HG02885 (cell line): ENCODE measurements around the gene TMEM245.
"Not testable (repeated sequence)": the region's sequence is repeated elsewhere in the genome, so short reads cannot be mapped to it uniquely, and the experiment has no call there.

ENCODE experiments used
- ATAC-seq: cut with Tn5 transposase; IDR thresholded peaks from one replicate; pipeline ENCODE4 v1.9.1; 2021; ENCODE audit warnings: mild to moderate bottlenecking; ENCODE audit not compliant: unreplicated experiment, poor library complexity

TMEM245 gene

GRCh38 chr9:109134167-109134578, 14.4 kb upstream of the TMEM245 start:
- ATAC-seq, result no peak

GRCh38 chr9:109133533-109133932, 13.8 kb upstream of the TMEM245 start:
- ATAC-seq, result no peak

GRCh38 chr9:109132567-109133021, 12.8 kb upstream of the TMEM245 start:
- no peak for ATAC-seq

GRCh38 chr9:109129470-109130197, 9.9 kb upstream of the TMEM245 start:
- no peak for ATAC-seq

- not testable (repeated sequence) for ATAC-seq
Measured at GRCh38 chr9:109126671-109127070, 6.9 kb upstream of the TMEM245 start.

GRCh38 chr9:109124121-109124520, 4.4 kb upstream of the TMEM245 start:
- no peak for ATAC-seq

- peak; percentile 38 for ATAC-seq
Measured at GRCh38 chr9:109122726-109123621, 3.2 kb upstream of the TMEM245 start.

GRCh38 chr9:109121232-109121796, 1.6 kb upstream of the TMEM245 start:
- ATAC-seq, result no peak

DNA sequence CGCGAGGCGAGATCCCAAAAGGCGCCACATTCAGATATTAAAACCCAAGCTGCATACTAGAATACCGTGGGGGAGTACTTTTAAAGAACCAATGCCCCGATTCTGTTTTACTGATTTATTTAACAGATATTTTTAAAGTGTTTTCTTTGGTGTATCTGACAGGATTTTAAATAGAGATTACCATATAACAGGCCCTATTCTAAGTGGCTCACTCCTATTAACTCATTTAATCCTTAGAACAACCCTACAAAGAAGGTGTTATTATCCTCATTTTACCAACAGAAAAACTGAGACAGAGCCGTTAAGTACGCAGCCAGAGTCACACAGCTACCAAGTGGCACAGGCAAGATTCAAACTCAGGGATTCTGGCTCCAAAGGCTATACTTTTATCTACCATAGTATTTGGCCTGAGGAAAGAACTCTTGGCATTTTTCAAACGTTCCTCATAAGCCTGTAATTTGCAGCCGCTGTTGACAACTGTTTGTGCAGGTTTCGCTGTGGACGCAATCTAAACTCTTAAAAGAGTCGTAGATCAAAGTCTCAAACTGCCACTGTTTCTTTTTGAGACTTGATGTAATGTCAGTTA, 550 bp upstream of the TMEM245 start:
- no peak for ATAC-seq

GRCh38 chr9:109118808-109119438, 824 bp downstream of the TMEM245 start:
- ATAC-seq, result no peak

- no peak for ATAC-seq
Measured at GRCh38 chr9:109117856-109118807, 1.6 kb downstream of the TMEM245 start.

- ATAC-seq, result no peak
Measured at GRCh38 chr9:109115931-109116526, 3.7 kb downstream of the TMEM245 start.

GRCh38 chr9:109114670-109115069, 5.1 kb downstream of the TMEM245 start:
- no peak for ATAC-seq

DNA sequence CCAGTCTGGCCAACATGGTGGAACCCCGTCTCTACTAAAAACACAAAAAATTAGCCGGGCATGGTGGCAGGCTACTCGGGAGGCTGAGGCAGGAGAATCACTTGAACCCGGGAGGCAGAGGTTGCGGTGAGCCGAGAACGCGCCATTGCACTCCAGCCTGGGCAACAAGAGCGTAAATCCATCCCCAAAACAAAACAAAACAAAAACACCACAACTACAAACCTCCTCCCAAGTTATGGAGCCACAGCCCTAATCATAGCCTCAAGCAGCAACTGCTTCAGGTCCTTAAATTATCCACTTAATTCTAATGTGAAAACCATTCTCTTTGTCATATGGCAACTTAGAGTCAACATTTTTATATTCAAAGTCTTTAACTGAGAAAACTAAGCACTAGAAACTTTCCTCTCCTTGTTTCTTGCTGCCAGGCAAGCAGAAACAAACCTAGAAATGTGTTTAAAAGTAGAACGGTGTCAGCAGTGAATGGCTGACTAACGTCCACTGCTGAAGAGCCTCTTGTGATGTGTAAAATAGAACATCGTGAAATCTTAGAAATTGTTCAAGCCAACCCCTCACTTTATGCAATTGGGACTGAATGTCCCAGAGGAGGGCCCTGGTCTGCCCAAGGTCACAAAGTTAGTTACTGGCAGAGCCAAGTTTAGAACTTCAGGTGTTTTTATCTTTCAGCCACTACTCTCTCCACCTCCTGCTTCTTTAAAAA, 5.7 kb downstream of the TMEM245 start:
- ATAC-seq, result no peak

GRCh38 chr9:109113254-109113653, 6.5 kb downstream of the TMEM245 start:
- ATAC-seq, result no peak

DNA sequence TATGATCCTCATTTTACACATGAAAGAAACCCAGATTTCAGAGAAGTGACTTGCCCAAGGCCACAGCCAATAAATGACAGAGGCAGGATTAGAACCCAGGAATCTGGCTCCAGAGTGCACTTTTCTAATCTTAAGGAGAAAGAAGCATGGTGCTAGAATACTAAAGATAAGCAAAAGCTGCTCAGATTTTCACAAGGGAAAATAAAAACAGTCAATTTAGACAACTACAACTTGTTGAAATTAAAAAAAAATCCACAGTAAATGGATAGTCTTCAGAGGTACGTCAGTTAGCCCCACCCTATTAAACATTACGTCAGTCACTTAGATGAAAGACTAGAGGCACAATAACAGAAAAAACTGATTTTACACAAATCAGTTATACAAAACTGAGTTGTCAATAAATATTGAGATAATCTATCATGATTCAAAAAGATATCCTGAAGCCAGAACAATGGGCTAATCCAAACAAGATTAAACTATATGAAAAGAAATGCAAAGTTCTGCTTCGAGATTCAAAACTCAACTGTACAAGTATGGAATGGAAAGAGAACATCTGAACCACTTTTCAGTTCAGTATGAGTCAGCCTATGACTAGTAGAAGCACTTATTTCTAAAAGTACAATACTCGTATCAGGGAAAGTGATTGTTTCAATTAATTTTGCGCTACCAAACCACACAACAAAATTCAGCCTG, 9.3 kb downstream of the TMEM245 start:
- peak; percentile 88 for ATAC-seq

DNA sequence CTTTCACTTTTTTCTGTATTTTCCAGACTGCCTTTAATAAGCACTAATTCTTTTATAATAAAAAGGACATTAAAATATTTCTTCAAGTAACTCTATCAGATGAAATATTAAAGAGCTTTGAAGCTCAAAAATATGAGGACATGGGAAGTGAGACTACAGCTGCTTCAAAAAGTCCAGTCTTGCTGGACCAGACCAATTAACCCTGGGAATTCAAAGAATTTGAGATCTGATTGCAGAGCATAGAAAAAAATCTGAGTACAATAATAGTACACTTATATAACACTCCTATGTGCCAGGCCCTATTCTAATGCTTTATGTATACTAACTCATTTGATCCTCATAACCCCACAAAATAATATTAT, 9.8 kb downstream of the TMEM245 start:
- no peak for ATAC-seq

DNA sequence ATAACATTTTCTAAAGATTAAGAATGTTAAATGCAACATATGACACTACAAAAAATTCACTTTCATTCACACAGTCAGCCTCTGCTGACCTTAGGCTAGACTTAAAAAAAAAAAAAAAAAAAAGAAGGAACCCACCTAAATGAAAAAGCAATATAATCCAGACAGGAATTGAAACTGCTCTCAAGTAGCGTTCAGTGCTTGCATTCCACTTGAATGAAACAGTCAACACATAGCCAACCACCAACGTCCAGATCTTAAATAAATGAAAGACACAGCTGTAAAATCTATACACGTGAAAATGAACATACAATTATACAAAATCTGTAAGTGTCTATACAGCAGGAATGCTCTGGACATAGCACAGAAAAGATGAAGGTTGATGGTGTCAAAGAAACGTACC, 11.4 kb downstream of the TMEM245 start:
- ATAC-seq, result no peak
